NCI-H128 (cell line): ENCODE results near the gene CCM2.
"Not testable (repeated sequence)": the region's sequence is repeated elsewhere in the genome, so short reads cannot be mapped to it uniquely, and the experiment has no call there.

Experiments
- DNase-seq: peaks from one replicate; lab custom pipeline; 2025; ENCODE audit not compliant: unreplicated experiment; lab: John Stamatoyannopoulos, UW

Gene CCM2

GRCh38 chr7:45098983-45099839 is 99.2 kb downstream of the CCM2 start:
- no peak for DNase-seq

- DNase-seq = no peak
Observed at GRCh38 chr7:45099891-45100760, 100.1 kb downstream of the CCM2 start.

DNA sequence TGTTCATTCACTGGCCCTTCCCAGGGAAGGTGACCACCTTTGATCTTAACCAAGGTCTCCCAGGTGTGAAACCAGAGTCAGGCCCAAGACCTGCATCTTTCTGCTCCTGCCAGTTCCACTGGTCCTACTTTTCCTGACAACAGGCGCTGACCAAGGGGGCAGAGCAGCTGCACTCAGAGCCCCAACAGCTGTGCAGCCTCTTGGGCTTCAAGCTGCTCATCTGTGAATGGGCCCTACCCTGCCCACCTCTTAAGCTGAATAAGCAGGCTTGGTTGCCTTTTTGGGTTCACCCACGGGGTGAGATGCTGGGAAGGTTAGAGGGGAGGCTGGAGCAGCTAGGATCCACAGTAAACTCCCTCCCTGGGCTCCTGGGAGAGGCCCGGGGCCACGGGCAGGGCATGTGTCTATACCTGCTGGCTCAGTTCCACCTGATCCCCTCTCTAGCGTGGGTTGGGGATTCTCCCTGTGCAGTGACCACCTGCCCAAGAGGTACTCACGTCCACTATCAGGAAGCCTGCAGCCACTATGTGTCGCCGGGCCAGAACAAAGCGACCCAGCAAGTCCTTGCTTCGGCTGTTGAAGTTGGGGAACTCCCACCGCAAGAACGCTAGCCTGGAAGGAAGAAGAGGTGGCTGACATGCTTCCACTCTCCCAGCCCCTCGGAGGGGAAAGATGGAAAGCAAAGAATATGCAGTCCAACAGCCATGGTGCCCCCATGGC is 100.9 kb downstream of the CCM2 start:
- DNase-seq = no peak

DNA sequence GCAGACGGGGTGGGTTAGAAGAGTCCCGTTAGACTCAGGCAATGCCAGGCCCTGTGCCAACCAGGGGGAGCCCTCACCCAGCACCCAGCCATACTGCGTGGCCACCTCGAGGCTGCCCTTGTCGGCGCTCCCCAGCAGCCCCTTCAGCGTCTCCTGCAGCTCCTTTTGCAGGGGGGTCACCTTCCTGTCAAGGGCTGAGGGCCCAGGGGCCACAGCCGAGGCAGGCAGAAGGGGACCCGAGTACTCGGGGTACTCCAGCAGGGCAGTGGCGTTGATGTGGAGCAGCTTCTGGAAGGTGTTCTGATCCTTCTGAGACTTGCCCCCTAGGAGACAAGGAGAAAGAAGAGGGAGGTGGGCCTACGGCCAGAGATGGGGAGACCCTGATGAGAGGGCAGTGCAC is 101.7 kb downstream of the CCM2 start:
- DNase-seq = no peak

DNA sequence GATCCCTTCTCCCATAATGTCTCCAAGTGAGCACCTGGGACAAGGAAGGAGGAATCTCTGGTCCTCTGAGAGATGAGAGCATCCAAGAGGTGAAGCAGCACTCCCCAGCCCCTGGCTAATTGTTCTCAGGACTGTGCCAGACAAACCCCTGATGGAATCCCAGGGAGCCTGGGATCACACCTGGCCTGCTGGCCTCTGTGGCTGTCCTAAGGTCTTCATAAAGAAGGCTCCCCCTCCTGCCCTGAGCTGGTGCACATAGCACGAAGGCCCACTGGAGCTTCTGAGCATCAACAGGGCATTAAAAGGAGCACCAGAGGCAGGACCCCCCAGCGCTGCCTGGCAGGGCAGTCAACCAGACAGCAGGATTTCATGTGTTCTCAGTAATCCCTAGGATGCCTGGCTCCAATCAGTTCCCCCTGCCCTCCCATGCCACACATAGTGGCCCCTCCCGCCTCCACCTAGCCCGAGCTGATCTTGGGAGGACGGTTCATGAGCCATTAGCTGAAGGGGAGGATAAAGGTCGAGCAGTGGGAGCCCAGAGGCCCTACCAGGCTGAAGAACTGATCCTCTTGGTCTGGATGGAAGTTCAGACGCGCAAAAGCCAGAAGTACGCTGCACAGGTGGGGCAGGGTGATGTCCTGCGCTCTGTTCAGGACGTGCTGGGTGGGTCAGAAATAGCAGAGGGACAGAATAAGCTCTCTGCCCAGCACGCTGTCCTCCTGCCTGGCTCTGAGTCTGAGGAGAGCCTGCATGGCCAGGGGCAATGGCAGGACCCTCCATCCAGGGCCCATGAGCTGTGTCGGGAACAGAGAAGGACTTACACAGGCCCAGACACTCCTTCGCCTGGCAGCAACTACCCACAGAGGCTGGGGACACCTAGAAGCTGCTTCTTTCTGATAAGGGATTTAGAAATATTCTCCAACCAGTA is 103.0 kb downstream of the CCM2 start:
- DNase-seq = no peak

- DNase-seq = no peak
Observed at GRCh38 chr7:45103958-45104843, 104.2 kb downstream of the CCM2 start.

- no peak for DNase-seq
Observed at GRCh38 chr7:45104844-45105587, 105.0 kb downstream of the CCM2 start.

DNA sequence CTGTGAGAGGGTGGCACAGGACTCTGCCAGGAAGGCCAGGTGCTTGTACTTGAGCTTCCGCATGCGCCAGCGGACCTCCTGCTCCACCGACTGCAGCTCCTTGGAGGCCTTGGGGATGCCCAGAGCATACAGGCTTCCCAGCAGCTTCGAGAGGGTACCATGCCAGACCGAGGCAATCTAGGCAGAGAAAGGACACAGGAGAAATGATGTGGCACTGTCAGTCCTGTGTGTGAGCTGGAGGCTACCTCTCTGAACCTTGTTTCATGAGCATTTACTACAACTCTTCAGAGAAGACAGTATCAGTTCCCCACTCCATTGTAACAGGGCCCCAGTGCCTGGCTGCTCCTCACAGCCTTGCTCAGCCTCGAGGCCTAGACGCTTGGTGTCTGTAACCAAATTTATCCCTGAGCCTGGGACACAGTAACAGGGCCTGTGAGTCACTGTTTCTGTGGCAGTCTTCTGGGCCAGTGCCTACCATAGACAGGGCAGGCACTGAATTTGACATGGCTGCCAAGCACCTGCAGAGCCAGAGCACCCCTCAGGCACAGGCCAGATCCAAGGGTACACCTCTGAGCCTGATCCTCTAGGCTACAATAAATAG is 105.7 kb downstream of the CCM2 start:
- DNase-seq = no peak

- no peak for DNase-seq
Observed at GRCh38 chr7:45106820-45107219, 106.8 kb downstream of the CCM2 start.

DNA sequence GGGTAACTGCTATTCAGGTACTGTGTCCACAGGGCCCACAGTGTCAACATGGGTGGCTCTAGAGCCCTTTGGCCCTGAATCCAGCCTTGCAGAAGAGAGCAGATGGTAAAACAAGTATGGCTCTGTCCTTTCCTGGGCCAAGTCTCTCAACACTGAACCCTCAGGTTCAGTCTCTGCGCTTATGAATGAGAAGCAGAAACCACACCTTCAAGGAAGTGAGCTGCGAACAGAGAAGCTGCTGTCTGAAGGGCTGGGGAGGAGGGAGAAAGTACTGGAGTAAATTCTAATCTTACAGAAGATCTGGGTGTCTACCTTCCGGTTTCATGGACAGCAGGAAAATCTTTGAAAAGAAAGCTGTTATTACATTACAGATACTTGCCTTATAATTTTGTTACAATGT is 107.4 kb downstream of the CCM2 start:
- no peak for DNase-seq

DNA sequence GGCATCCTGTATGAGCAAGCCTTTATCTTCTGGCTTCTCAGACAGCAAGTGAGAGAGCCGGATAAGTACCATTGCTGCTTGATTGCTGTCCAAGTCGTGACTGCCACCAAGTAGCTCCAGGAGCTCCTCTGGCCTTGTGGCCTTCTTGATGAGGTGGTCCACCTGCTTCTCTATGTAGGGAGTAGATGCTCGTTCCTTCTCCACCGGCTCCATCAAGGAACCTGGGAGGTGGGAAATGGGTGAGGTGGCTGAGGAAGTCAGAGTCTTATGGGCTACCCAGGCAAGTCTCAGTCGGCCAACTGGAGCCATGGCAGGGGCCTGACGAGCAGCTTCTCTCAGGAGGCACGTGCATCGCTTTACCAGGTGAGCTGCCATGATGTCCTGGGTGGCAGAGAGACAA is 108.9 kb downstream of the CCM2 start:
- no peak for DNase-seq

- DNase-seq = peak; percentile 84
Observed at GRCh38 chr7:45111298-45112223, 111.6 kb downstream of the CCM2 start, which contains the start of gene TBRG4. Gene TBRG4, minus strand, starts transcription at chr7:45111697. Its CDS starts 2,460 bp downstream, at chr7:45109237.

DNA sequence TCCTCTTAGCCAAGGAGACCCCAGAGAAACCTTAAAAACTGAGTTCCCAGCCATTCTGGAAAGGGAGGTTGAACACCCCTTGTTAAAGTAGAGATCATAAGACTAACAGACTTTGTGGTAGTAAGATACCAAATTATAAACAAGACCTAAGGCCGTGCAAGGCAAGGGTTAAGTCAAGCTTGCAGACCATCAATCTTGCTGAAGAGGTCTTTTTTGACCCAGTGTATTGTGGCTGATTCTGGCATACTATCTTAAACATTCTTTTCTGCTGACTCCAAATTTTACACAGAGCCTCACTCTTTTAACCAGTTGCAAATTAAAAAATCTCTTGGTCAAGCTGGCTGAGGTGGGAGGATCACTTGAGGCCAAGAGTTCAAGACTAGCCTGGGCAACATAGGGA is 112.6 kb downstream of the CCM2 start:
- no peak for DNase-seq

DNA sequence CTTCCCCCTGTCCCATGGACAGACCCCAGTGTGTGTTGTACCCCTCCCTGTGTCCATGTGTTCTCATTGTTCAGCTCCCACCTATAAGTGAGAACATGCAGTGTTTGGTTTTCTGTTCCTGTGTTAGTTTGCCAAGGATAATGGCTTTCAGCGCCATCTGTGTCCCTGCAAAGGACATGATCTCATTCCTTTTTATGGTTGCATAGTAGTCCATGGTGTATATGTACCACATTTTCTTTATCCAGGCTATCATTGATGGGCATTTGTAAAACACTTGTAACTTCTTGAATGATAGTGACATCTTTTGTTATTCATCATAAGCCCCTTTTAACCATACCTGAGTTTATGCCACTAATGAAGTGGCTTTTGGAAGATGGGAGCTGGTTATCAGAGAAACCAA is 114.3 kb downstream of the CCM2 start:
- not testable (repeated sequence) for DNase-seq

GRCh38 chr7:45114926-45115325 is 114.9 kb downstream of the CCM2 start:
- no peak for DNase-seq

- no peak for DNase-seq
Observed at GRCh38 chr7:45116048-45116447, 116.0 kb downstream of the CCM2 start.

DNA sequence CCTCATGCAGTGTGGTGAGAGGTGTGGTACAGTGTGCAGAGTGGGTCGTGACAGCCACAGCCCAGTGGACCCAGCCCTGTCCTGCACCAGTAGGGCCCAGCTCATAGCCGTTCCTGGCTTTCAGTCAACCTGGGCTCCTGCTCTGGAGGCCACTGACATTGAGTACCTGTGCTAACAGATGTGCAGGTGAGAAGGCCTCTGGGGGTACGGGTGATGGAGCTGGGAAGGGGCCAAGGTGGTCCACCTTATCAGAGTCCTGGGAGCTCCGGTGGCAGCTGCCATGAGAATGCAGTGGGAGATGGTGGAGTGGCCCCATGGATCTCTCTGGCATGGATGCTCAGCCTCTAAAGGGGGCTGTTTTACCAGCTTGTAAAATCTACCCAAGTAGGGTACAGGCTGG is 117.6 kb downstream of the CCM2 start:
- DNase-seq = no peak
